Smooth muscle cell of the pulmonary artery (primary cell): Measurements from ENCODE around the gene UNC13C. TPM values are rescaled to one million over a fixed set of nuclear protein-coding genes. Genes with fewer than 3 reads are reported as not detected.

ENCODE experiments used
- total RNA-seq: library from RNA; depleted of rRNA; stranded (reverse); fragments of >200 nt; gene quantifications from 2 replicates; pipeline ENCODE4 v1.2.3, GENCODE V29; 2014

Gene UNC13C
- under 0.01 and 2.3 TPM in 2 replicates for total RNA-seq

GRCh38 chr15:53978253-53978906, at the start of gene UNC13C:
Gene UNC13C, plus strand, starts transcription at chr15:53978441. Its CDS starts 34,463 bp downstream, at chr15:54012904.

Other genes starting within 250 kb of the UNC13C start
- not detected in 2 replicates for gene WDR72, start 218.8 kb upstream of the UNC13C start, total RNA-seq